Measurements from ENCODE around the gene ZC3H12D.
"Not testable (repeated sequence)": the region's sequence is repeated elsewhere in the genome, so short reads cannot be mapped to it uniquely, and the experiment has no call there.

ZC3H12D gene

GRCh38 chr6:149446791-149447376 lies 37.9 kb downstream of the ZC3H12D start:
- no peak for TF ChIP-seq CTCF (IDR thresholded peaks at IDR 0.05; ENCODE audit: low read depth, low read length)
- no peak overlapping the region for H3K4me3 ChIP-seq (replicated peaks in 1 of 2; ENCODE audit: low read depth in 2 of 2, low read length in 2 of 2)
- DNase-seq (ENCODE audit: low read depth in 2 of 2) = no peak

DNA sequence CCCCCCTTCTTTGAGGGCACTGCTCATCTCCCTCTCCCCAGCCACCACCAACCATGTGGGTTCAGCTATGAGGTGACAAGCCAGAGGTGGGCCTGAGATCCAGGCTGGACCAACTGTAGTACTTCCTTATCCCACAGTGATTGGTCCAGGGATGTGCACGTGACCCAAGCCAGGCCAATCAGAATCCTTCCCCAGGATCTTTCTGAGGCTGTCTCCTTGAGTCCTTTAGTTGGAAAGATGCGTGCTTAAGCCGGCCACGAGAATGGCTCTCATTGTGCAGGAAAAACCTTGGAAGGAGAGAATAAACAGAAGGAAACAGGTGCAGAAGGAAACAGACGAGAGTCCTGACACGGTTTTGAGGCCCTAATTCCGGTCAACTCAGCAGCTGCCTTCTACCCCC lies 39.2 kb downstream of the ZC3H12D start:
- H3K4me3 ChIP-seq (replicated peaks in 1 of 2; ENCODE audit: low read depth in 2 of 2, low read length in 2 of 2) = no peak overlapping the region
- no peak for DNase-seq (ENCODE audit: low read depth in 2 of 2)
- no peak for TF ChIP-seq CTCF (IDR thresholded peaks at IDR 0.05; ENCODE audit: low read depth, low read length)

DNA sequence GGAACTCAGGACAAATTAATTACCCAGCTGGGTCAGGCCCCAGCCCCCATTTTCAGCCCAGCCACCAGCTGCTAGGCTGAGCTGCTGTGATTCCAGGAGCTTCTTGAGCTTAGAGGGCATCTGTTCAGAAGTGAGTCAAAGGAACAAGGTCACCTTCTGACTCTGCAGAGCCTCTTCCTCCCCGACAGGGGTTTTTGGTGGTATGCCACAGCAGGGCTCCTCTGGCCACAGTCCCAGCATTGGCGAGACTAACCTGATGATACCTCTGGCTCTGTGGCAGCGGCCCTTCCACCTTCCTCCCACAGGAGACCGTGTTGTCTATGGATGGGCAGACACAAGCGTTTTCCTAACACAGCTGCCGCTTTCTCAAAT lies 39.7 kb downstream of the ZC3H12D start:
- TF ChIP-seq CTCF (IDR thresholded peaks at IDR 0.05; ENCODE audit: low read depth, low read length) = no peak
- DNase-seq (ENCODE audit: low read depth in 2 of 2) = no peak
- H3K4me3 ChIP-seq (replicated peaks in 1 of 2; ENCODE audit: low read depth in 2 of 2, low read length in 2 of 2) = no peak overlapping the region

DNA sequence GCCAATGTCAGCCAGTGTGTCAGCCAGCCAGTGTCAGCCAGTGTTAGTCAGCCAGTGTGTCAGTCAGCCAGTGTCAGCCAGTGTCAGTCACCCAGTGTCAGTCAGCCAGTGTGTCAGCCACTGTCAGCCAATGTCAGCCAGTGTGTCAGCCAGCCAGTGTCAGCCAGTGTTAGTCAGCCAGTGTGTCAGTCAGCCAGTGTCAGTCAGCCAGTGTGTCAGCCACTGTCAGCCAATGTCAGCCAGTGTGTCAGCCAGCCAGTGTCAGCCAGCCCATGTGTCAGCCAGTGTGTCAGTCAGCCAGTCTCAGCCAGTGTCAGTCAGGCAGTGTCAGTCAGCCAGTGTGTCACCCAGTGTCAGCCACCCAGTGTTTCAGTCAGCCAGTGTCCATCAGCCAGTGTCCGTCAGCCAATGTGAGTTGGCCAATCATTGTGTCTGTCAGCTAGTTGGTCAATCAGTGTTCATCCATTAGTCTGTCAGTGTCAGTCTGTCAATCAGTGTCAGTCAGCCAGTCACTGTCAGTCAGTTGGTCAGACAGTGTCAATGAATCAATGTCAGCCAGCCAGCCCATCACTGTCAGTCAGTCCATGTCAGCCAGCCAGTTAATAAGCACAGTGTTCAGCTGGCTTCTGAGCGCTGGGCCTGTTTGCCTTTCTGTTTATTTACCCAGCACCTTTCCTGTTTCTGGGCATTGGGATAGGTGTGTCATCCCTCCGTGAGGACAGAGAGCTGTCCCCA lies 40.3 kb downstream of the ZC3H12D start:
- H3K4me3 ChIP-seq (replicated peaks in 1 of 2; ENCODE audit: low read depth in 2 of 2, low read length in 2 of 2); DNase-seq (ENCODE audit: low read depth in 2 of 2): not testable (repeated sequence)

DNA sequence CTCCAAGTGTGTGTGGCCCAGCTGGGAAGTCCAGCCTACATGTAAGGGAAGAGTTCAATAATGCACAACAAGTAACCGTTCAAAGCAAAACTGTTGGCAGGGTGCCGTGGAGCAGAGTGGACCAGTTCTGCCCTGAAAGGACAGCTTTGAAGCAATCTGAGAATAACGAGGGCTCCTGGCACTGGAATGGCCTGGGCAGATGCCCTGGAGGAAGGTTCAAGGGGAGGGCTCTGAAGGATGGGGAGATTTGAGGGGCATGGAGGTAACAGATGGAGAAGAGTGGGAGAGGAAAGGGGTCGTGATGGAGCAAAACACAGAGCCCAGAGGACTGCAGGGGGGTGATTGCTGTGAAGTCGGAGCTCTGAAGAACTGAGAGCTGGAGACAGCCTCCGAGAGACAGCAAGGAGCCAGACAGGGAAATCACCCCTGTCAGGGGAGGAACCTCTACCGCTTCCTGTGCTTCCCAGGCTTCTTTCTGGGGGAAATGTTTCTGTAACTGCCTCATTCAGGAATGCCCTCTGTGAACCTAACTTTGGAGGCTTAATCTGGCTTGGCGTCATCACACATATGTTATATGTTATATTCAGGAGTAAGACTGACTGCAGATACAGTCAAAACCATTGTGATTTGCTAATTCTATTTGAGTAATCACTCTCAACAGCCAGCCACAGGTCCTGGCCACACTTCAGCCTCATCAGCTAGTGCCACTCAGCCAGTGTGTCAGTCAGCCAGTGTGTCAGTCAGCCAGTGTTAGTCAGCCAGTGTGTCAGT lies 41.2 kb downstream of the ZC3H12D start:
- no peak overlapping the region for H3K4me3 ChIP-seq (replicated peaks in 1 of 2; ENCODE audit: low read depth in 2 of 2, low read length in 2 of 2)
- no peak for TF ChIP-seq CTCF (IDR thresholded peaks at IDR 0.05; ENCODE audit: low read depth, low read length)
- DNase-seq (ENCODE audit: low read depth in 2 of 2) = peak; percentile 64 to 74

GRCh38 chr6:149441740-149442139 lies 43.1 kb downstream of the ZC3H12D start:
- TF ChIP-seq CTCF (IDR thresholded peaks at IDR 0.05; ENCODE audit: low read depth, low read length) = no peak
- no peak for DNase-seq (ENCODE audit: low read depth in 2 of 2)

More at GRCh38 chr6:149441740-149442139, 43.1 kb downstream of the ZC3H12D start:
- H3K4me3 ChIP-seq (replicated peaks in 1 of 2; ENCODE audit: low read depth in 2 of 2, low read length in 2 of 2) = no peak overlapping the region
